Measurements from ENCODE around the gene MICAL1.

DNA sequence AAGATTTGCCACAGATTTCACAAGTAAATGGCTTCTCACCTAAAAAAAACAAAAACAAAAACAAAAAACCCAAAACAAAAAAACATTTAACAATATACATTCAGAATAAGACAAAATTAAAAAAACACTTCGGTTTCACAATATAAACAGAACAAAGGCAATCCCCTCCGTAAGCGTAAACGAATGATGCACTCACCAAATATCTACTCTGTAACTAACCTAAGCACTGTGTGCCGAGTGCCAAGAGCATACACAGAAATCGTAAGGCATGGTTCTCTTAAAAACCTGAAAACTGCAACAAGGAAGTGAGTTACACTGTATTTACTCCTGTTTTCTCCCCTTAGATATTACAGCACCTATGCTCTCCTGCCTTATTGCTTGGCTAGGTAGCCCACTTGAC is 12.1 kb upstream of the MICAL1 start:
- no peak for TF ChIP-seq POLR2AphosphoS5 (IDR thresholded peaks at IDR 0.05; ENCODE audit: borderline replicate concordance, low read depth, low read length)
- no peak for TF ChIP-seq EZH2 (IDR thresholded peaks at IDR 0.05)
- no peak for TF ChIP-seq FOXP2 (optimal IDR thresholded peaks at IDR 0.05; ENCODE audit: control extremely low read depth, extremely low read length, insufficient read depth)
